NK-92 (cell line): Measurements from ENCODE around the gene SLC25A20.

Experiments used
- DNase-seq: peaks from one replicate; lab custom pipeline; 2025; ENCODE audit not compliant: unreplicated experiment; lab: John Stamatoyannopoulos, UW

Gene SLC25A20

DNA sequence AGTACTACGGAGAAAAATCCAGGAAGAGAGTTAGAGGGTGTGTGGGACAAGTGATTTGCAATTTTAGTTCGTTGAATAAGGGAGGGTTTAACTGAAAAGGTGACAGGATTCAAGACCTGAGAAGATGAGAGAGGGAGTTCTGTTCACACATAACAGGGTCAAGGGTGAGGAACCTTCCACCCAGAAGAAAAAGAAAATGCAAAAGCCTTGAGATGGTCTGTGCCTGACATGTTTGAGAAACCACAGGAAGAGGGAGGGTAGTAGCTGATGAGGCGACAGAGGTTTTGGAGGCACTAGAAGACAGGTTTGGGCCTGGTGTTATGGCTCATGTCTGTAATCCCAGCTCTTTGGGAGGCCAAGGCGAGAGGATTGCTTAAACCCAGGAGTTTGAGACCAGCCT lies 591 bp upstream of the SLC25A20 start:
- DNase-seq, result no peak

- DNase-seq, result no peak
These were observed 964 bp downstream of the SLC25A20 start for GRCh38 chr3:48897460-48898376.

- no peak for DNase-seq
These were observed 1.7 kb downstream of the SLC25A20 start for GRCh38 chr3:48896936-48897335.

DNA sequence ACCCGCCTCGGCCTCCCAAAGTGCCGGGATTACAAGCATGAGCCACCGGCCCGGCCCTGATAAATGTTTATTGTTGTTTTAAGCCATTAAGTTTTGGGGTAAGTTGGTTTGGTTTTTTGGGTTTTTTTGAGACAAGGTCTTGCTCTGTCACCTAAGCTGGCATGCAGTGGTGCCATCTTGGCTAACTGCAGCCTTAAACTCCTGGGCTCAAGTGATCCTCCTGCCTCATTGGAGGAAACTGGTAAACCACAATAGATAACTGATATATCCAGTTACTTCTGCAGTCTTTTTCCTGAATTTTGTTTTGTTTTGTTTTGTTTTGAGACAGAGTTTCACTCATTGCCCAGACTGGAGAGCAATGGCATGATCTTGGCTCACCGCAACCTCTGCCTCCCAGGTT lies 4.2 kb downstream of the SLC25A20 start:
- no peak for DNase-seq

- no peak for DNase-seq
These were observed 7.1 kb downstream of the SLC25A20 start for GRCh38 chr3:48891606-48892005.

GRCh38 chr3:48885753-48886152 lies 12.9 kb downstream of the SLC25A20 start:
- no peak for DNase-seq

DNA sequence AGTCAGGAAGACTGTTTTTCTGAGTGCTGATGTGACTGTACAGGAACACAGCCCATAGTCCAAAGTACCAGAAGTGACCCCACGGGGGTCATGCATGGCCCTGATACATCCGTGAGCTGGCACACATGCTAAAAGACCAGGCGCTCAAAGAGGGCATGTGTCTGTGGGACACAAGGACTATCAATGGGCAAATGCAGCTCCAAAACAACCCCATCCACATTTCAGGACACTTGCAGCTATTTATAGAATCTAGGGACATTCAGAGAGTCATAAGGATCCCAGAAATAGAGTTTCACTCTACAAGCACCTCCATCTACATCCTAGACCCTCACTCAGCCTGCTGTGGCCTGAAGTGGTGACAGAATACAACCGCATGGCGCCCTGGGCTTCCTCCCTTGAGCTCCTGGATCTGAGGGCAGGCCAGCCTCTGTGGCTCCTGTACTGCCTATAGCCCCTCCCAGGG lies 17.0 kb downstream of the SLC25A20 start:
- no peak for DNase-seq

- DNase-seq, result no peak
These were observed 17.7 kb downstream of the SLC25A20 start for GRCh38 chr3:48881006-48881405.

DNA sequence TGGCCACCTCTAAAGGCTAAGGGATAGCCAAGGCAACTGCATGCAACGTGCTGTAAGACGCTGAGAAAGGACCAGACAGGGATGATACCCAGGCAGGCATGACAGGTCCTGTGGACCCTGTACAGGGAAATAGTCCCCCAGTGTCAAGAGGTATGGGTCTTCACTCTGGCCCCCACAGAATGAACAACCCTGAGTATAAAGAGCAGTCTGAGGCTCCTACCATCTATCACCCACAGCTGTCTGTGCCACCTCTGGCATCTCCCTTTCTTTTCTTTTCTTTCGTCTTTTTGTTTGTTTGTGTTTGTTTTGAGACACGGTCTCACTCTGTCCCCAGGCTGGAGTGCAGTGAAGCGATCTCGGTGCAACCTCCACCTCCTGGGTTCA lies 18.7 kb downstream of the SLC25A20 start:
- no peak for DNase-seq

- no peak for DNase-seq
These were observed 19.2 kb downstream of the SLC25A20 start for GRCh38 chr3:48879307-48879993.

DNA sequence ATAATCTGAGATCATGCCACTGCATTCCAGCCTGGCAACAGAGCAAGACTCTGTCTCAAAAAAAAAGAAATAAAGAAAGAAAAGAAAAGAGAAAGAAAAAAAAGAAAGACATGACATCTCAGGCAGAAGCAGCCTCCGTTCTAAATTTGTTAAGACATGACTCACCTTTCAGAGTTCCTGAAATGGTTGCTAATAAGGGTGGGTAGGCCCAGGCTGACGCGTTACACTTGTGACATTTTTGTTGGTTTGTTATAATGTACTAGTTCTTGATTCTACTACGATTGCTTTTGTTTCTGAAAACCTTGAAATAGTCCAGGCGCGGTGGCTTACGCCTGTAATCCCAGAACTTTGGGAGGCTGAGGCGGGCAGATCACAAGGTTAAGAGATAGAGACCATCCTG lies 21.0 kb downstream of the SLC25A20 start:
- DNase-seq, result no peak

- DNase-seq, result no peak
These were observed 35.6 kb downstream of the SLC25A20 start for GRCh38 chr3:48863122-48863521.

- no peak for DNase-seq
These were observed 39.5 kb downstream of the SLC25A20 start for GRCh38 chr3:48859206-48859605.

DNA sequence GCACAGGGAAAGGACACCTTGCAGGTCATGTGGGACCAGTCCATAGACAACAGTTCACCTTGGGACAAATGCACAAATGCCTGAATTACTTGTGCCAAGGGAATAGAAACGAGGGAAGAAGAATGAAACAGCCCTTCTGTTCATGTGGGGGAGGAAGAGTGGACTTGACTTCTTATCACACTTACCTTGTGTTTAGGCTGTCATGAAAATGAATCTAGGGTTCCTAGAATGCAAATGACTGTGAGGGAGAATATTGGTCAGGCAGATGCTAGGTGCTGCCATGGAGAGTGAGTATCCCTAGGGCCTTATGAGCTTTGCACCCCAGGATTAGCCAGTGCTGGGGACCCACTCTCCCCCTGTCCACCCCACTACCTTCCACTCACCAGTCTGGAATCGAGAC lies 40.0 kb downstream of the SLC25A20 start:
- no peak for DNase-seq

- DNase-seq, result no peak
These were observed 41.0 kb downstream of the SLC25A20 start for GRCh38 chr3:48857641-48858040.

GRCh38 chr3:48856469-48856868 lies 42.2 kb downstream of the SLC25A20 start:
- DNase-seq, result no peak

DNA sequence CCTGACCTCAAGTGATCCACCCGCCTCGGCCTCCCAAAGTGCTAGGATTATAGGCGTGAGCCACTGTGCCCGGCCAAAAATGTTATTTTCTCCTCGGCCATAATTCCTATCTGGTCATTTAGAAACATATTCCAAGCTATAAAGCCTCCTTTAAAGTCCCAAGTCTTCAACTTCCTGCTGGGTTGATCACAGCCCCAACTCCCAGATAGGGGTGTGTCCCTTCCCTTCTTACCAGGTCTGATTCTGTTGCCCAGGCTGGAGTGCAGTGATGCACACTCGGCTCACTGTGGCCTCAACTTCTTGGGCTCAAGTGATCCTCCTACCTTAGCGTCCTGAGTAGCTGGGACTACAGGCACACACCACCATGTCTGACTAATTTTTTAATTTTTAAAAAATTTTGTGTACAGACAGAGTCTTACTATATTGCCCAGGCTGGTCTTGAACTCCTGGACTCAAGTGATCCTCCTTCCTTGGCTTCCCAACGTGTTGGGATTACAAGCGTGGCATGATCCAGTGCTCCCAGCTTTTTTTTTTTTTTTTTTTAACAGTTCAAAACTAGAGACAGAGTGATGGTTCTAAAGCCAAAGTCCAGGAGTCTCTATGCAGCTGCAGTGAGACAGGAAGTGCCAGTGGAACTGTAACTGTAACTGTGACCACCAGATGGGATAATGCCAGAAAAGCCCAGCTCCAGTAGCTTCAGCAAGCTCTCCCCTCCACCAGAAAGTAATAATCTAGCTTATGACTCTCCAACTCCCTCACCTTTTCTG lies 42.8 kb downstream of the SLC25A20 start:
- DNase-seq, result no peak

DNA sequence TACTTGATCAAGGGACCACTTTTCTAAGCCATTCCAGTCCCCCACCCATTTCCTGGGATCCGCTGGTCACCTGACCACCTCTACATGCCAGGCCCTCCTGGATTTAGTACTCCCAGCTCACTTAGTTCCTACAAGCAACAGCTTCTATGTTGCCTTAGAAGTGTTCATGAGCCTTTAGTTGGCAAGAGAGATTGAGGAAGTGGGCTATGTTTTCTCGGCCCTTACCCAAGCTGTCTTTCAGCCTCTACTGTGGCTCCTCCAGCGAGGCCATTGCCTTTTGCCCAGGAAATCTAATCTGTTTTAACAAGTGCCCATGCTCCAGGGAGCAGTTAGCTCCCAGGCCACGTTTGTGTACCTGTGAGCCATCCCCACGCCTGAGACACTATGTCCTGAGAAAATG lies 46.5 kb downstream of the SLC25A20 start:
- DNase-seq, result no peak

DNA sequence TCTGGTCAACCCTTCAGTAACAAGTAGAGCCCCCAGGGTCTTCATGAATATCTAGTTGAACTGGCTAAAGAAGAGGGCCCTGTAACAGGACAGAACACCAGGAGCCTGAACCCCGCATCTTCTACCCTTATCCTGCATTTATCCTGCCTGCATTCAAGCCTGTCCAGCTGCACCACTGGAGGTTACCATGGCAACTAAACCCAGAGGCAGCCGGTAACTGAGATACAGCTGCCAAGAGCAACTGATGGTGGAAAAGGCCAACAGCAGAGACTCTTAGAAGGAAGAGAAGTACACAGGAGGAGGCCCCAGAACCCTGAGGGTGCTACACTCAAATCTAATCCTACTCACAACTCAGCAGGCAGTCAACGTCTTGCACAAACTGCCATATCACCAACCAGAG lies 47.3 kb downstream of the SLC25A20 start:
- DNase-seq, result no peak

GRCh38 chr3:48848816-48849515 lies 49.7 kb downstream of the SLC25A20 start:
- no peak for DNase-seq
